Lower leg skin (tissue), 3 donors: Measurements from ENCODE around the gene EFCAB6.

ENCODE experiments used
- POLR2A ChIP-seq, 2 donors: fragments of 450-650 bp; IDR thresholded peaks; one replicate each; pipeline ENCODE4 v1.6.1; 2016 to 2017; ENCODE audit warnings: antibody characterized with exemption in 2 of 2, mild to moderate bottlenecking in 1 of 2, moderate library complexity in 1 of 2
- TF ChIP-seq, protein P1 (sequence below), 3 donors: fragments of 450-650 bp; IDR thresholded peaks; one replicate each; pipeline ENCODE4 v1.5.1; 2016; ENCODE audit warnings: antibody characterized with exemption in 3 of 3, mild to moderate bottlenecking in 3 of 3, moderate library complexity in 2 of 3

- TF ChIP-seq, protein P1, sequence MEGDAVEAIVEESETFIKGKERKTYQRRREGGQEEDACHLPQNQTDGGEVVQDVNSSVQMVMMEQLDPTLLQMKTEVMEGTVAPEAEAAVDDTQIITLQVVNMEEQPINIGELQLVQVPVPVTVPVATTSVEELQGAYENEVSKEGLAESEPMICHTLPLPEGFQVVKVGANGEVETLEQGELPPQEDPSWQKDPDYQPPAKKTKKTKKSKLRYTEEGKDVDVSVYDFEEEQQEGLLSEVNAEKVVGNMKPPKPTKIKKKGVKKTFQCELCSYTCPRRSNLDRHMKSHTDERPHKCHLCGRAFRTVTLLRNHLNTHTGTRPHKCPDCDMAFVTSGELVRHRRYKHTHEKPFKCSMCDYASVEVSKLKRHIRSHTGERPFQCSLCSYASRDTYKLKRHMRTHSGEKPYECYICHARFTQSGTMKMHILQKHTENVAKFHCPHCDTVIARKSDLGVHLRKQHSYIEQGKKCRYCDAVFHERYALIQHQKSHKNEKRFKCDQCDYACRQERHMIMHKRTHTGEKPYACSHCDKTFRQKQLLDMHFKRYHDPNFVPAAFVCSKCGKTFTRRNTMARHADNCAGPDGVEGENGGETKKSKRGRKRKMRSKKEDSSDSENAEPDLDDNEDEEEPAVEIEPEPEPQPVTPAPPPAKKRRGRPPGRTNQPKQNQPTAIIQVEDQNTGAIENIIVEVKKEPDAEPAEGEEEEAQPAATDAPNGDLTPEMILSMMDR (IDR thresholded peaks at IDR 0.05), result no peak
- TF ChIP-seq POLR2A (IDR thresholded peaks at IDR 0.05), result no peak
These were observed 142.9 kb downstream of the EFCAB6 start for GRCh38 chr22:43669190-43669589.
